Superior temporal gyrus (tissue), 1 donor: ENCODE measurements around the gene WDR64.
"Not testable (repeated sequence)": the region's sequence is repeated elsewhere in the genome, so short reads cannot be mapped to it uniquely, and the experiment has no call there.

Experiments
- DNase-seq: peaks from one replicate; pipeline ENCODE4 v3.0.0-alpha.2; 2016; ENCODE audit errors: extremely low spot score

The WDR64 gene

DNA sequence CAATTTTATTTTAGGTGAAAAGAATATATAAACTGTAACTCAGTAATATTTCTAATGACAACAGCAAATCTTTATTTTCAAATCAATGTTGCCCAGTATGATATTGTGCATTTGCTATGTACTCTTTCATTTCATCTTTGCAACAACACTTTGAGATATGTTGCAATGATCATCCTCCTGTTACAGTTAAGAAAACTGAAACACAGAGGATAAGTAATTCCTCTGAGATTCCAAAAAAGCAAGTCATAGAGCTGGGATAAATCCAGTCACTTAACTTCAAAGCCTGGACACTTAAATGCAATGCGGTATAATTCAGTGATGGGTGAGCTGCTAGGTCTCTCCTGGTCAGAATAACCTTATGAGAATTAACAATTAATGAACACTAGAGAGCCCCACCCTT is 147.3 kb downstream of the WDR64 start:
- DNase-seq = no peak

DNA sequence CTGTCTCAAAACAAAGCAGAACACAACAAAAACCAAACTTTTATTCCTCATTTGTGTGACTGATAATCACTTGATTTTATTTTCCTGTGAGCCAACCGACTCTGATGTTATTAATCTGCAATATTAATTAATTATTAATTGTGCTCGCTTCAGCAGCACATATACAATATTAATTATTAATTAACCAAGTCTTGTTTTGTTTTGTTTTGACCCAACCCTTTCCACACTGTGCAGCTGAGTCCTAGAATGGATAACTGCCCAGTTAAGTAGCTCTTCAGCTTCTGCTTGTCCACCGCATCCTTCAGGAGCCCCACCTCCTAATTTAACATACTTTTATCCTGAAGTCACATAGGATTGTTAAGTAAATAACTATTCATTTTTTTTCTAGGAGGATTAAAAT is 148.6 kb downstream of the WDR64 start:
- DNase-seq = no peak

DNA sequence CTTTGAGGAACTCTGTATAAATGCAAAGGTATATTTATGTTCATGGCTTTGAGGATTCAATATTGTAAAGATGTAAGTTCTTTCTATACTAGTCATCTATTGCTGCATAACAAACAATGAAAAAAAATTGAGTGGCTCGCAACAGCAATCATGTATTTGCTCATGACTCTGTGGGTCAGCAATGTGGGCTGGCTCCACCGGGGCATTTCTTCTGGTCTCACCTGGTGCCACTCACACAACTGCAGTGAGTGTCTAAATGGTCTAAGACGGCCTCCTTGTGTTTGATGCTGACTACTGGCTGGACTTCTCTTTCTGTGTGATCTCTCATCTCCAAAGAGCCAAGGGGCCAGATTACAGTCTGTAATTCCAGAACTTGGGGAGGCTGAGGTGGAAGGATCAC is 150.8 kb downstream of the WDR64 start:
- no peak for DNase-seq

DNA sequence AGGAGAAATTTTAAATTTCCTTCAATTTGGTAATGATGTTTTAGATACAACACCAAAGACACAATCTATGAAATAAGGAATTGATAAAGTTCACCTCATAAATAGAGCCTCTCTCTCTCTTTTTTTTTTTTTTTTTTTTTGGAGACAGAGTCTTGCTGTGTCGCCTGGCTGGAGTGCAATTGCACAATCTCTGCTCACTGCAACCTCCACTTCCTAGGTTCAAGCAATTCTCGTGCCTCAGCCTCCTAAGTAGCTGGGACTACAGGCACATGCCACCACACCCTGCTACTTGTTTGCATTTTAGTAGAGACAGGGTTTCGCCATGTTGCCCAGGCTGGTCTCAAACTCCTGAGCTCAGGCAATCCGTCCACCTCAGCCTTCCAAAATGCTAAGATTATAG is 152.6 kb downstream of the WDR64 start:
- DNase-seq = not testable (repeated sequence)

DNA sequence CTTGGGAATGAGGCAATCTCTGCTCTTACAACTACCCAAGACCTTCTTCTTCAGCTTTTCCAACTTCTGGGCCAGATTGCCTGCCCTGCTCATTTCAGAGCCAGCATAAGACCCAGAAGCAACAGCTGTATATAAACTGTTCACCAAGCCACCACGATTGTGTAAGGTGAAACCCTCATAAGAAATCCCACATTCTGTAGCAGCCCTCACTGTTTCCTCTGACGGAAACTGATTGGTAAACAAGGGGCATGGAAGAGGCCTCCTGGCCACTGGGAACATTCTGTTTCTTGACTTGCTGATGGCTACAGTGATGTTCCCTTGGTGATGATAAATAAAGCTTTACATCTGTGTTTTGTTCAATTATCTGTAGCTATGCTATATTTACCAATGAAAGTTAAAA is 156.2 kb downstream of the WDR64 start:
- no peak for DNase-seq

DNA sequence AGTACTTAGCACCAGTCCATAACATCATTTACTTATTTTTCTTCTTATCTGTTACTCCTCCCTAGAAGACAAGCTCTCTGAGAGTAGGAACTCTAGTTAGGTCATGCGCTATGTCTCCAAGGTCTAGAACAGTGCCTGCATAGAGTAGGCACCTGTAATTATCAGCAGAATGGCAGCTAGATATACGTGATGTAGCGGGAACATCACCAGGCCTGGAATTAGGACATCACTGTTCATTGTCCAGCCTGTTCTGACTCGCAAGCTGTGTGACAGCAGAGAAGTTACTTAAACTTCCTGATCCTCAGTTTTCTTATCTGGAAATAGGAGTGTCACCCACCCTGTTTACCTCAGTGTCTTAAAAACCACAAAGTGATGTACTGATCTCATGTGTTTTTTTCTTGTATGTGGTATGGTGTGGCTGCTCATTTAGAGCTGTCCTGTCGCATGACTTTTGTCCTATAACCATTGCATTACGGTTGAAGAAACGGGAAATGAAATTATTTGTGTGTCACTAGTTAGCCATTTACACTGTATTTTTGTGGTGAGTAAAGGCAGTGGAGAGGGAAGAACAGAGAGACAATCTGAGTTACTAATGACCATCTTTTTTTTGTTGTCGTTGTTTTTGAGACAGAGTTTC is 158.8 kb downstream of the WDR64 start:
- DNase-seq = no peak

DNA sequence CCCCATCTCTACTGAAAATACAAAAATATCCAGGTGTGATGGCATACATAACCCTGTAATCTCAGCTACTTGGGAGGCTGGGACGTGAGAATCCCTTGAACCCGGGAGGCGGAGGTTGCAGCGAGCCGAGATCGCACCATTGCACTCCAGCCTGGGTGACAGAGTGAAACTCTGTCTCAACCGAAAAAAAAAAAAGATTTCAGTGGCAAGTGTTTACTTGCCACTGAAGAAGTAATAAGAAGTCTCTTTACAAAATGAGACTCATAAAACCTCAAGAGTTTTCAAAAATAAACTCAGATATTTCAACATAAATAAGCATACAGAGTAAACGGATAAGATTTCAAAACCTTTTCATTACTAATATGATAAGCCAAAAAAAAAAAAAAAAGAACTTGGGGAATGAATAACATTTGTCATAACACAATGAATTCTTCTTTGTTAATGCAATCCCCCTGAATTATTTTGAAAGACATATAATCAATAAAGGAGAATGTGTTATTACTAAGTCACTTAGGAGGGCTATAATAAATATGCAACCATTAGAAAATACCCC is 161.8 kb downstream of the WDR64 start:
- DNase-seq = no peak

DNA sequence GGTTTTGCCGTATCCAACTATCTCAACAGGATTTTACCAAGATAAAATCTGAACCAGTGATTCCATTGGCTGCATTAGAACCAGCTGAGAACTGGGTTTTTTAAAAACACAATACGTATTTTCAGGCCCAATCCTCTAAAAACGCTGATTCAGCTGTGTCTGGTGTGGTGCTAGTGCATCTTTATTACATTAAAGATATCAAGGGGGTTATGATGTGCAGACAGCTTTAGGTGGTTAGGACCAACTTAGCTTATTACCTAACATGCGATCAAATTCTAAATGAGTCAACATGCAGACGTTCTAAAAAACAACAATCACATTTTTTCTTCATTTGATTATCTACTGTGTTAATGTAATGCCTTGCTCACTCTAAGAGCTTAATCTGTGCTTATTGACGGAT is 163.9 kb downstream of the WDR64 start:
- DNase-seq = no peak

DNA sequence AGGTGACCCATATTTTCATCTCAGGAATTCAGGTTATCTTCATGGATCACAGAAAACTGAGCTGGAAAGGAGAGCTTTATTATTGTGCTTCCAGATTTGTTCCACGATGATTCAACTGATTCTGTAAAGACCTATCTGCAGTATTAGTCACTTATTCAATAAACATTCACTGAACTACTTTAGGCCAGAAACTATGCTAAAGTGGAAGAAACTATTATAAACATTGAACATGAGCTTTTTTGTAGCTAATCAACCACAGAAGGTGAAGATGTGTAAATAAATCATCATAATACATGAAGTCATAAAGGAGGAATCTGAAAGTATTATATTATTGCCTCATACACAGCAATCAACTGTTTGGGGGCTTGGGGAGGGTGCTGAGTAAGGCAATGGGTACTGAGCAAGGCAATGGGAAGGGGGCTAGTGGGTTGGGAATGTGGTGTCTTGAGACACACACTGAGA is 165.3 kb downstream of the WDR64 start:
- no peak for DNase-seq

DNA sequence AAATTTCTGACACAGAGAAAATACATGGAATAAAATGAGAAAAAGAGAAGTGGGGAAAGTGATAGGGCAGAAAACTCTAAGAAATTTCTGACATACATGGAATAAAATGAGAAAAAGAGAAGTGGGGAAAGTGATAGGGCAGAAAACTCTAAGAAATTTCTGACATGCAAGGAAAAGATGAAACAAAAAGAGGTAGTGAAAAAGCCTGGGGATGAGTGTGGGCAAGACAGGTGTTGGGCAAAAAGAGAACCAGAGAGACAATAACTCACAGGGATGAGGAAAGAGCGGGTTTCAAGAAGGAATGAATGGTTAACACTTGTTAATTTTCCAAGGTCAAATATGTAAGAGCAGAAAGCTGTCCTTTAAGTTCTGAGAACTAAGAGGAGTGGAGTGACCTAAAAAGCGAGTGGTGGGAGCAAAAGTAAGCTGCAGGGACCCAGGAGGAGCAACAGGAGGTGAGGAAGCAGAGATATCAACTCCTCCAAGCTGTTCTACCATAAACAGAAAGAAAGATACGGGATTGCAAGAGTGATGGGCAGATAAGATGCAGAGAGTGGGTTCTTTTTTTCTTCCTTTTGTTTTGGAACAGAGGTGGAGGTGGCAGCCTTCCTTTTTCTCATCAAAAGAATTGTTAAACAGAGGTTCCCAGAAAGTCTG is 166.0 kb downstream of the WDR64 start:
- no peak for DNase-seq

DNA sequence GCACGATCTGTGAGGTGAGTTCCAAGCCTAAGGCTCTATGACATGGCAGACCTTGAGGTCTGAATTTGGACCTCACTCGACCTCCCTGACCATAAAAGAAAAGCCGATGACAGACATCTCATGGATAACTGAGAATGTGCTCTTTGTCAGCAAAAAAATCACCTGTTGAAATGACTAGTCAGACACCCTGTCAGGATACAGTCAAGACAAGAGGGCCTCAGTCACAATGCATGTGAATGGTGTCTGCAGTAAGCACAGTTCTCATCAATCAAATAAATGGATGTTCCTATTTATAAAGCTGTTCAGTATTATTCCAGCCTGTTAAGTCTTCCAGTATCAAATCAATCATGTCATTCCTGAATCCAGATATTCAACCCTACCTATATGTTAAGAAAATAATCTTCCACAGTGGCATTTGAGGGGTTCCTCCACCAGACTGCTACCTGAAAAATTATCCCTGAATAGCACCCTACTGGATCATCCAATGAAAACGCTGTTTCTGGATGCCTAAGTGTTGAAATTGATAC is 167.3 kb downstream of the WDR64 start:
- DNase-seq = no peak

DNA sequence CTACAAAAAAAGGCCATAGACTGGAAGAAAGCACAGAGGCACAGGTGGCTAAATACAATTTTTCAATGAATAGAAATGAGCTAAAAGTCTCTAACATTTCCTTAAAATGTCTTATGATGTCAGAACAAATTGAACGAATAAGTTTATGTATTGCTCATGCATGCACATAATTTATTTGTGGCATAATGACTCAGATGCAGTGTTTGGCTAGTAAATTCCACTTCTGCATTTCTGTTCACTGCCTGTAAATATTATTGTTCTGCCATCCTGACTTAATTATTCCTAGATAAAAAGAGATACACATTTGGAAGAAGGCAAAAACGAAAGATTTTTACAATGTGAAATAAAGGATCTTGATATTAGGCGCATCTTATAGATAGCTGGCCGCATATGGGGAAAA is 169.3 kb downstream of the WDR64 start:
- DNase-seq = no peak

DNA sequence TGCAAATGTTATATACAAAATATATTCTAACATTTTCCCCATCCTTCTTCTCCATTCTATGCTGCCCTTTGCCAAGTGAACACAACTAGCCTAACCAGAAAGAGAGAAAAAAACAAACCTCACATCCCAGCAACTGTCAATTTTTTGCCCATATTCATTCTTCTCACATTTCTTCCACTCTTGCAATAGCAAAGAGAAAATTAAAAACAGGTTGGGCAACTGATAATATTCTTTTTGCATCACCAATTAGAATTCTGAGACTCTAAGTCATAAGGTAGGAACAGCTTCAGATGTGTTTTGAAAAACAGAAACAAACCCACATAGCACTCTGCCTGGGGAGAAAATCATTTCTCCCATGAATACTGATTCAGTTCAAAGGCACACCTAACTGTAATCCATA is 170.8 kb downstream of the WDR64 start:
- no peak for DNase-seq

DNA sequence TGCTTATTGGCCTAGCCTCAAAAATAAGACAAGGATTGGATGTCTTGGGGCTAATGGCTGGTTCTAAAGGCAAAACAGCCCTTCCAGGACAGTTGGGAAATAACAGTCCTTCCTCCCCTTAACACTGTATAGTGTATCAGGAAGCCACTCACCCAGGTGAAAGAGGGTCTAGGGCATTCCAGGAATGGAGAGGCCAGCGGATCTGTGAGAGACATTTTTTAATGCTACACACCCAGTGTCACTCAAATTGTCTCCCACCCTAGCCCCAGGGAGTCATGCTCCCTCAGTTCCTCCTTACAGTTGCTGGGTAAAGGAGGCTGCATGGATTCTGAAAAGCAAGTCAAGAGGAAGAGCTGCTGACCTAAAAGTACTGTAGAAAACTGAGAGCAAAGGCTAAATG is 171.8 kb downstream of the WDR64 start:
- DNase-seq = no peak

DNA sequence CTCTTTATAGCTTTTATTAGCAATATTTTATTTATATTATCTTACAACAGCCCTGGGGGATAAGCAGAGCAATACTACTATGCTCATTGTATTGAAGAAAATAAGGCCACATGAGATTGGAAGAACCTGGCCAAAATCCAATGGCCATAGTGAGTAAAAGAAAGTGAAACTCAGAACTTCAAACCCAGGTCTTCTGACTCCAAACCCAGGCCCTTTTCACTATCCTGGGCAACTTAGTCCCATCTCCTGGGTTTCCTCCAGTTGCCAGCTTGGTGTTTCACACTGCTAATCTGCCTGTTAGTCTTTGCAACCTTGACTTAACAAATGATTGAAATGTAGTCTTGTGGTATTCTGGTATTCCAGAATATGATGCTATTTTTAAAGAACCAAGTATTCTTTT is 173.5 kb downstream of the WDR64 start:
- no peak for DNase-seq

DNA sequence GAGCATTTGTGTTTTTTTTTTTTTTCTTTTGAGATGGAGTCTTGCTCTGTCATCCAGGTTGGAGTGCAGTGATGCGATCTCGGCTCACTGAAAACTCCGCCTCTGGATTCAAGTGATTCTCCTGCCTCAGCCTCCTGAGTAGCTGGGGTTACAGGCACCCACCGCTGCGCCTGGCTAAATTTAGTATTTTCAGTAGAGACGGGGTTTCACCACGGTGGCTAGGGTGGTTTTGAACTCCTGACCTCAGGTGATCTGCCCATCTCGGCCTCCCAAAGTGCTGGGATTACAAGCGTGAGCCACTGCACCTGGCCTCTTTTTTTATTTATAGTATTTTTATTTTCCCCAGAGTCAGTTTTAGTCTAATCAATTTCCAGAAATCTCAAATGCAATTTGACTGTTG is 174.5 kb downstream of the WDR64 start:
- not testable (repeated sequence) for DNase-seq

DNA sequence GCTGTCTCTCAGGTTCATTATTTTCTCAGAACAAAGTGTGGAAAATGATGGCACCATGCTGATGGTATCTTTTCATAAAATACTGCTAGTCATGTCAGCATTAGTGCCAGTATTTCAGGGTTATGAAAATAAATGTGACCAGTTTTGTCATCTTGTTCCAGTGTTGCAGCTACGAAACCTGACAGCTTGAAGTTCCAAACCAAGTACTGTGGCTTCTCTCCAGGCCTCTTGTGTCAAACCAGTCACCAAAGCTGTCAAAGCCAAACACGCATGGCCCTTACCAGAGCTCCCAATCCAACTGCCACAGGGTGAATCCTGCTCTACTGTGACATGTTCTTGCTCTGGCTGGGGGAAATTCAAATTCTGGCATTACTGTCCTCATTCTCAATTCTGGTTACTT is 175.2 kb downstream of the WDR64 start:
- DNase-seq = no peak

DNA sequence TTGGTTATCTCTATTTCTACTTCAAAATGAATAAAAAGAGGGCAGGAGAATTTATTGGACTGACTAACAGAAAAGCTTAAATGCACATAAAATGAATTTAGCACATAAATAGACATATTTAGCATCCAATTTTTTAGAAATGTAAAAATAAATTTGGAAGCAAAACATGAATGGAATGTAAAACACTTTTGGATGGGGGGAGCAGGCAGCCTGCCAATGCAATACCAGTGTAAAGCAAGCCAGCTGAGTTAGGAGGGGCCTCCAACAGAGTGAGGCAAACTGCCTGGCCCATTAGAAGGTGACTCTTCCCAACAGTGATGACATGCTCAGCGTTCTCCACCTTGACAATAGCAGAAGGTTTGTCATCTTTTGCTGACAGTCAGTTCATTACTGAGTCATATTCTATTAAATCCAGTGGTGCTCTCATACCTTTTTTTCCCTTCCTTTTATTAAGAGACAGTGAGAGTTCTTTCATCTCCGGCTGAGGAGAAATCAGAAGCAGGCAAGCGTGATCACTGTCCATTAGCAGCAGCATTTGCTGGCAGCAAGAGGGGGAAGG is 176.5 kb downstream of the WDR64 start:
- no peak for DNase-seq

DNA sequence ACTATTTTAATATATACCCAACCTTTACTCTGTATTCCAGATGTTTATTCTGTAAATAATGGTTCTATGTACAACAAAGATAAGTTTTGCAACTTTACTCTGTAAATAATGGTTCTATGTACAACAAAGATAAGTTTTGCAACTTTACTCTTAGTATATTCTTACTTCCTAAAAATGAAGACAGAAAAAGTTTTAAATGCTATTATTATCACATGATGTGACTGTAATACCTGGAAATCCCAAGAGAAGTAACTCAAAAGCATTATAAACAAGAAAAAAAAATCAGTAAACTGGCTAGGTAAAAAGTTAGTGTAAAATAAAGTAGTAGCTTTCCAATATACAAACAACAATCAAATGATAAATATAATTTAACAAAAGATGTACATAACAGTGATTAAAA is 177.4 kb downstream of the WDR64 start:
- DNase-seq = no peak

DNA sequence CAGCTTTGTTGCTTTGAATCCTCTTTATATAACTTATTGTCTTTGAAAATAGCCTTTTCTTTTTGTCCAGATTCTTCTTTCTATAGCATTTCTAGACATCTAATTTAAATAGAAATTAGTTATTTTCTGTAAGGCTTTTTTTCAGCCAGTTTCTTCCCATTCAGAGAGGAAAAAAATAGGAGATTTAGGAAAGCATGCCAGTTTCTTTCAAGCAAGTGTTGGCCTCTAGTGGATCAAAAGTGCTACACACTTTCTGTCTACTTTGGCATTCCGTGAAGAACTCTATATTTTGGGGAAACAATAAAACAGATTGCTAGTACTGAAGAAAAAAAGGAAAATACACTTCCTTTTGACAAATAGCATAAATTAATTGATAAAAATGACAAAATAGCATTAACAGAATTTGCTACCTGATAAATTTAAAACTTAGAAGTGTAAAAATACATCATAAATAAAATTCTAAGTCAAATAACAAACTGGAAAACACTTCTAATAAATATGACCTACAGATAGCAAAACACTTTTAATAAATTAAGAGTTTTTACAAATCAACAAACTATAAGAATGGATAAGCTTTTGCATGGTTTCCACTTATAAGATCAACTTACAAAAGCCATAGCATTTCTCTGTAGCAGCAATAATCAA is 182.8 kb downstream of the WDR64 start:
- peak; percentile 81 for DNase-seq

DNA sequence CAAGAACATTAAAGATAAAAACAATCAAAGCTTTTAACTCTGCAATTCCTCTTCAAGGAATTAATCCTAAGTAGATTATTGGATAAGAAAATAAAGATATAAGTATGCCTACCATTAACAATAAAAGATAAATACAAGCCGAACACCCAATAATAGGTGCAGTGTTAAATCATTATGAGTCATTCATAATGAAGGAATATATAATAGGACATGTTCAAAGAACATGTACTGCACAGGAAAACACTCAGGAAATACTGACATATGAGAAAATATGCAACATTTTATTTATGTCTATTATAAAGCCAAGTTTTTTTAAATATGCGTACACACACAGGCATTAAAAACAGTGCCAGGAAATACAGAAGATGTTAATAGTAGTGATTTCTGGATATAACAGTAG is 184.9 kb downstream of the WDR64 start:
- no peak for DNase-seq

DNA sequence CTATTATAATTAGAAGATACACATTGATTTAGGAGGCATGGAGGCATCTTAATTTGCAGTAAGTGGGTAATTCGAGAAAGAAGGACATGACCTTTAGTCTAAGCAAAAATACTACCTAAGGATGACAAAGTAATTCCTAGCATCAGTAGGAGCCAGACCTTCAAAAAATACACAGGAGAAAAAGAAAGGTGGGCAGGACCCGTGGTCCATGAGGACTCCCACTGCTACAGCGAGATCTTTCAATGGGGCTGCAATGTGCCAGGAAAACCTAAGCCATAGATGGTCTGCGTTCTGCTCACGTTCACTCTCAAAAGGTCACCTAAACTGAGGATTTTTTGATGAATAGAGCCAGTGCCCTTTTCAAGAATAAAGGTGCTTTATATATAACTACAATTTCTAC is 185.3 kb downstream of the WDR64 start:
- no peak for DNase-seq
